ENCODE data around the gene ATF4. TPM values are rescaled to one million over a fixed set of nuclear protein-coding genes. Genes with fewer than 3 reads are reported as not detected.

The ATF4 gene
- polyA plus RNA-seq, 1 experiment: 886 TPM

DNA sequence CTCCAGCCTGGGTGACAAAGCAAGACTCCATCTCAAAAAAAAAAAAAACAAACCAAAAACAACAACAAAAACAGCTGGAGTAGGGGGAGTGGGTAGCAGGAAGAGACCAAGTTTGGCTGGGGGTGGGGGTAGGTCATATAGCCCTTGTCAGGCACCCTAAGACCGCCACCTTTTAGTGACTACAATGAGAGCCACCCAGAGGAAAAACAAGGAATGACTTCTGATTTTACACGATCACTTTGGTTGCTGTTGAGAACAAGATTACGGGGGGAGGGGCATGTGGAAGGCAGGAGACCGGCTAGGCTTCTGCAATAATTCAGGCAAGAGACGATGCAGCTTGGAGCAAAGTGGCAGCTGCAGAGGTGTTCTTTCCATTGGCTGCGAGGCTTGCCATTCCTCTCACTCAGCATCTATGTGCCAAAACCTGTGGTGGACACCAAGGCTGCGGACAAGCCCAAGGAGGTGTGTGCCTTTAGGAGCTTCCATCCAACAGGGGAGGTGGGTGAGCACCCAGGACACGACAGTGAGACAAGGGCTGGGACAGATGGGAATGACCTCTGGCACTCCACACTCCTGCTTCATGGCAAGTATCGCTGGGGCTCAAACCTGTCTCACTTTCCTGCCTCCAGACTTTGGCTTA is 10.4 kb downstream of the ATF4 start:
- Histone ChIP-seq H3K4me3 (ENCODE audit: low read depth, low read length) (no peak overlapping the region), H3K36me3 (ENCODE audit: control insufficient read depth, insufficient read depth, low read length) (peaks cover 14% of the 10 kb centered on the region), H3K27me3 (ENCODE audit: control insufficient read depth, insufficient read depth, low read length) (no peaks in the 10 kb centered on the region; the same call in 1 of the 2 replicates)
- CTCF ChIA-PET: interaction anchor here (0.7 to 24.6 kb wide), 15 partner anchors 10 to 661 kb away, joined by 3 to 476 read pairs (median 4); partner anchors contain the start of genes PDGFB and RPL3
- POLR2A ChIA-PET: no interaction called here
- DNase-seq (ENCODE audit: low read depth): no peak
- TF ChIP-seq, protein P1, sequence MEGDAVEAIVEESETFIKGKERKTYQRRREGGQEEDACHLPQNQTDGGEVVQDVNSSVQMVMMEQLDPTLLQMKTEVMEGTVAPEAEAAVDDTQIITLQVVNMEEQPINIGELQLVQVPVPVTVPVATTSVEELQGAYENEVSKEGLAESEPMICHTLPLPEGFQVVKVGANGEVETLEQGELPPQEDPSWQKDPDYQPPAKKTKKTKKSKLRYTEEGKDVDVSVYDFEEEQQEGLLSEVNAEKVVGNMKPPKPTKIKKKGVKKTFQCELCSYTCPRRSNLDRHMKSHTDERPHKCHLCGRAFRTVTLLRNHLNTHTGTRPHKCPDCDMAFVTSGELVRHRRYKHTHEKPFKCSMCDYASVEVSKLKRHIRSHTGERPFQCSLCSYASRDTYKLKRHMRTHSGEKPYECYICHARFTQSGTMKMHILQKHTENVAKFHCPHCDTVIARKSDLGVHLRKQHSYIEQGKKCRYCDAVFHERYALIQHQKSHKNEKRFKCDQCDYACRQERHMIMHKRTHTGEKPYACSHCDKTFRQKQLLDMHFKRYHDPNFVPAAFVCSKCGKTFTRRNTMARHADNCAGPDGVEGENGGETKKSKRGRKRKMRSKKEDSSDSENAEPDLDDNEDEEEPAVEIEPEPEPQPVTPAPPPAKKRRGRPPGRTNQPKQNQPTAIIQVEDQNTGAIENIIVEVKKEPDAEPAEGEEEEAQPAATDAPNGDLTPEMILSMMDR (IDR thresholded peaks at IDR 0.05; ENCODE audit: insufficient read depth, low read depth, low read length): peak; percentile 32; the same call in 1 of the 2 replicates

GRCh38 chr22:39532215-39533073 is 12.1 kb downstream of the ATF4 start, which contains the start of gene RPS19BP1:
TSS of gene RPS19BP1 (minus strand) at chr22:39532748. CDS start at chr22:39532738, 10 bp downstream.
- DNase-seq (ENCODE audit: low read depth): peak; percentile 99
- Histone ChIP-seq H3K36me3 (ENCODE audit: control insufficient read depth, insufficient read depth, low read length) (peaks cover 14% of the 10 kb centered on the region), H3K27me3 (ENCODE audit: control insufficient read depth, insufficient read depth, low read length) (no peaks in the 10 kb centered on the region; the same call in 1 of the 2 replicates), H3K4me3 (ENCODE audit: low read depth, low read length) (peak within 1 kb of the TSS; percentile 78)
- POLR2A ChIA-PET: interaction anchor here (0.8 kb wide), 1 partner anchor 214 kb away, joined by 3 read pairs; no protein-coding TSS in a partner anchor
- TF ChIP-seq, protein P1 (IDR thresholded peaks at IDR 0.05; ENCODE audit: insufficient read depth, low read depth, low read length): no peak
- CTCF ChIA-PET: interaction anchor here (0.7 to 24.6 kb wide), 6 partner anchors 39 to 662 kb away, joined by 3 to 476 read pairs (median 4); no protein-coding TSS in a partner anchor

DNA sequence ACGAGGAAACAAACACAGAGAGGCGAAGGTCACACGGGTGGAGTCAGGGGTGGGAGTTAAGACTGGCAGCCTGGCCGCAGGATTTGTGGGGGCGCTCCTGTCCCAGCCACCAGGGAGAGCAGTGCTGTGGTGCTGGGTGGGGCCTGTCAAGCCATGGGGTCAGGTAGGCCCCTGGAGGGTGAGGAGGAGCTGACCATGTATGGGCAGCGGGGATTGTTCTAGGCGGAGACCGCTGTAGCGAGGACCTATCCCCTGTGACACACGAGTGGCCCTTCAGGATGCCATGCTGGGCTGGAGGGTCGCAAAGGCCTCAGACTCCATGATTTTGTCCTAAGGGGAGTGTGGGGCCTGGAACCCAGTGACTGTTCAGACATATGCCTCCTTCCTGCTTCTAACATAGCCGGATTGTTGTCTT is 13.7 kb downstream of the ATF4 start:
- TF ChIP-seq, protein P1 (IDR thresholded peaks at IDR 0.05; ENCODE audit: insufficient read depth, low read depth, low read length): no peak
- H3K36me3 ChIP-seq (ENCODE audit: control insufficient read depth, insufficient read depth, low read length): peaks cover 8% of the 10 kb centered on the region
- H3K4me3 ChIP-seq (ENCODE audit: low read depth, low read length): no peak overlapping the region
- CTCF ChIA-PET: interaction anchor here (0.7 to 24.6 kb wide), 20 partner anchors 11 to 830 kb away, joined by 3 to 476 read pairs (median 4); no protein-coding TSS in a partner anchor
- POLR2A ChIA-PET: no interaction called here
- no peaks in the 10 kb centered on the region; the same call in 1 of the 2 replicates for H3K27me3 ChIP-seq (ENCODE audit: control insufficient read depth, insufficient read depth, low read length)
- DNase-seq (ENCODE audit: low read depth): no peak

DNA sequence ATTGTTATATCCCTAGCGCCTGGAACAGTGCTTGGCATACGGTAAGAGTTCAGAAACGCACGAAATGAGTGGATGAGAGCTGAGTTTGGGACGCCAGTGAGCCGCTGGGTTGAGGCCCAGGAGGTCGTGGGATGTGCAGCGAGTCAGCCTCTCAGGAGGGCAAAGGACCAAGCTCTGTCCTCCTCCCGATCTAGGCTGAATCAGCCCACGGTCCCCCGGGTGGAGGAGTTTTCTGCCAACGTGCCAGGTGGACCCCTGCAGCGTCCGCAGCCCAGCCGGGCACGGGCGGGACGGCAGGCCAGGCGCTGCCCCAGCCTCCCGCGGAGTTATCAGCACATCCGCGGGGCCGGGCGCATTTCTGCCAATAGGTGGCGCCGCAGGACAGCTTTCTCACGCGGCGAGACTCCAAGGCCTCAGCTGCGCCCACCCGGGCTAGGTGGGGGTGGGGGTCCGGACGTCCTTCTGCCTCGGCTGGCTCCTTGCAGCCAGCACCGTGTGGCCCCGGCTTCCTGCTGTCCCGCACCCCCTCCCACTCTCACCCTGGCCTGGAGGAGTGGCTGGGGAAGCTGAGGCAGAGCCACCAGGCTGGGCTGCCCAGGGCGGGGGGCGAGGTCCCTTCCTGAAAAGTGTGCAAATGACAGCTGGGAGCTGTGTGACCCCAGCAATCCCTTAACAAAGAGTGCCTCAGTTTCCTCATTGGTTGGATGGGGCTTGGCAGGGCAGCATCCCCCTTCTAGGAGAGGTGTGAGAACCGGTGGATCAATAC is 14.4 kb downstream of the ATF4 start:
- TF ChIP-seq, protein P1 (IDR thresholded peaks at IDR 0.05; ENCODE audit: insufficient read depth, low read depth, low read length): peak; percentile 88
- no peaks in the 10 kb centered on the region; the same call in 1 of the 2 replicates for H3K27me3 ChIP-seq (ENCODE audit: control insufficient read depth, insufficient read depth, low read length)
- H3K36me3 ChIP-seq (ENCODE audit: control insufficient read depth, insufficient read depth, low read length): peaks cover 2% of the 10 kb centered on the region
- ChIA-PET CTCF (interaction anchor here (0.6 to 24.6 kb wide), 27 partner anchors 10 to 1112 kb away, joined by 3 to 476 read pairs (median 3); no protein-coding TSS in a partner anchor), POLR2A (no interaction called here)
- H3K4me3 ChIP-seq (ENCODE audit: low read depth, low read length): no peak overlapping the region
- DNase-seq (ENCODE audit: low read depth): no peak
